GM21381 (cell line): ENCODE data around the gene PRSS56.
"Not testable (repeated sequence)": the region's sequence is repeated elsewhere in the genome, so short reads cannot be mapped to it uniquely, and the experiment has no call there.

ENCODE experiments used
- ATAC-seq: cut with Tn5 transposase; IDR thresholded peaks from one replicate; pipeline ENCODE4 v1.9.1; 2021; ENCODE audit warnings: mild to moderate bottlenecking, moderate library complexity; ENCODE audit not compliant: unreplicated experiment

PRSS56 gene

GRCh38 chr2:232524771-232525170 is 4.6 kb downstream of the PRSS56 start:
- no peak for ATAC-seq

- ATAC-seq = no peak
Observed at GRCh38 chr2:232525199-232525598, 5.0 kb downstream of the PRSS56 start.

GRCh38 chr2:232525791-232526371 is 5.7 kb downstream of the PRSS56 start, which contains the start of gene CHRND:
CHRND (plus strand) TSS chr2:232526160; CDS start chr2:232526216, 56 bp downstream.
- no peak for ATAC-seq

- ATAC-seq = no peak
Observed at GRCh38 chr2:232526372-232526941, 6.3 kb downstream of the PRSS56 start.

GRCh38 chr2:232527905-232528470 is 7.8 kb downstream of the PRSS56 start:
- ATAC-seq = no peak

- ATAC-seq = no peak
Observed at GRCh38 chr2:232528746-232529460, 8.7 kb downstream of the PRSS56 start.

GRCh38 chr2:232529806-232530547 is 9.8 kb downstream of the PRSS56 start:
- ATAC-seq = no peak

GRCh38 chr2:232530626-232531260 is 10.6 kb downstream of the PRSS56 start:
- ATAC-seq = no peak

GRCh38 chr2:232532419-232532818 is 12.2 kb downstream of the PRSS56 start:
- ATAC-seq = no peak

- ATAC-seq = not testable (repeated sequence)
Observed at GRCh38 chr2:232532821-232533220, 12.6 kb downstream of the PRSS56 start.

- no peak for ATAC-seq
Observed at GRCh38 chr2:232533944-232534710, 13.9 kb downstream of the PRSS56 start.

GRCh38 chr2:232534940-232535651 is 14.9 kb downstream of the PRSS56 start:
- no peak for ATAC-seq

- ATAC-seq = no peak
Observed at GRCh38 chr2:232535761-232536530, 15.8 kb downstream of the PRSS56 start.

GRCh38 chr2:232537079-232537478 is 16.9 kb downstream of the PRSS56 start:
- no peak for ATAC-seq

GRCh38 chr2:232537499-232537898 is 17.3 kb downstream of the PRSS56 start:
- ATAC-seq = no peak

- ATAC-seq = no peak
Observed at GRCh38 chr2:232538671-232539070, 18.5 kb downstream of the PRSS56 start.

- no peak for ATAC-seq
Observed at GRCh38 chr2:232539298-232540231, 19.4 kb downstream of the PRSS56 start, which contains the start of gene CHRNG. CHRNG (plus strand) TSS chr2:232539692; CDS start chr2:232539748, 56 bp downstream.
